Fibroblast of skin of scalp (primary cell): ENCODE results near the gene MAP2K4. TPM values are rescaled to one million over a fixed set of nuclear protein-coding genes. Genes with fewer than 3 reads are reported as not detected.
"Not testable (repeated sequence)": the region's sequence is repeated elsewhere in the genome, so short reads cannot be mapped to it uniquely, and the experiment has no call there.

ENCODE experiments used
- DNase-seq: peaks from one replicate; pipeline ENCODE4 v3.0.0-alpha.2; 2013
- polyA plus RNA-seq, 2 experiments: library from polyadenylated mRNA; unstranded; fragments of 120-200 nt; gene quantifications; one replicate each; pipeline ENCODE4 v1.2.1, GENCODE V29; 2013; ENCODE audit not compliant: insufficient read length in 2 of 2

Gene MAP2K4
- polyA plus RNA-seq (2013, experiment 1 of 2; ENCODE audit: insufficient read length) = 18.4 TPM
- polyA plus RNA-seq (2013, experiment 2 of 2; ENCODE audit: insufficient read length) = 22.7 TPM

DNA sequence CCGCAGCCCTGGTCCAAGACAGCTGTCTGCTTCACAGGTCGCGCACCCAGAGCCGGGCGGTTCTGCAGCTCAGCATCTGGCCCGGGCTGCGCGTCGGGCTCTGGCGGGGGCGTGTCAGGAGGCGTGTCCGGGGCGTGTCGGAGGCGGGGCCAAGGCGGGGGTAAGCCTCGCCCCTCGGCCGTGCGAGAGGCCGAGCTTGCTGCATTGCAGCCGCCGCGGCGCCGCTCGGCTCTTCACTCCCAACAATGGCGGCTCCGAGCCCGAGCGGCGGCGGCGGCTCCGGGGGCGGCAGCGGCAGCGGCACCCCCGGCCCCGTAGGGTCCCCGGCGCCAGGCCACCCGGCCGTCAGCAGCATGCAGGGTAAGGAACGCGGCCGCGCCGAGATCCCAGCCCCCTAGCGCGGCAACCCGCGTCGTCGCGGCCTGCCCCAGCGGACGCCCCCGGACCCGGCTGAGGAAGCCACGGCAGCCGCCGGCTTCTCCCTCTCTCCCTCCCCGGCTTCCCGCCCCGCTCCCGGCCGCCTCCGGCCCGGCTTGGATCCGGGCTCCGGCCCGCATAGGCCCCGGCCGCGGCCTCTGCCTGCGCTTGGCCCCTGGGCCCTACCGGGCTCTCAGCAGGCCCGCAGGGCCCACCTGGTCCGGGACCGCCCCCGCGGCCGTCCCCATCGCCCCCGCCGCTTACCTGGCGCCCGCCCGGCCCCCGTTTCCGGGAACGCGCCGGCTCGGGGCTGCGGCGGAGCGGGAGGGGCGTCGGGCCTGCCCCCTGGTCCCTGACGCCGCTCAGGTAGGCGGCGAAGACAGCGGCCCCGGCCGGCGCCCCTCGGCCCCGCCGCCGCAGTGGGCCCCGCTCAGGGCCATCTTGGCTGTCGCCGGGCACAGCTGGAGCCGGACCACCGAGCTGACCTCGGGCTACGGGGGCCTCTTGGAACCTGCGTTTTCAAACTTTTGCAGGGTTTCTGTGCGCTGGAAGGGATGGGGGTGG is at the start of gene MAP2K4:
Gene MAP2K4, plus strand, starts transcription at position 236 of the 981 bp plus-strand sequence. Its CDS starts 10 bp downstream, at position 246.
- peak; percentile 90 for DNase-seq

- DNase-seq = not testable (repeated sequence)
These were observed 47.9 kb upstream of the MAP2K4 start for GRCh38 chr17:11972741-11973140.

DNA sequence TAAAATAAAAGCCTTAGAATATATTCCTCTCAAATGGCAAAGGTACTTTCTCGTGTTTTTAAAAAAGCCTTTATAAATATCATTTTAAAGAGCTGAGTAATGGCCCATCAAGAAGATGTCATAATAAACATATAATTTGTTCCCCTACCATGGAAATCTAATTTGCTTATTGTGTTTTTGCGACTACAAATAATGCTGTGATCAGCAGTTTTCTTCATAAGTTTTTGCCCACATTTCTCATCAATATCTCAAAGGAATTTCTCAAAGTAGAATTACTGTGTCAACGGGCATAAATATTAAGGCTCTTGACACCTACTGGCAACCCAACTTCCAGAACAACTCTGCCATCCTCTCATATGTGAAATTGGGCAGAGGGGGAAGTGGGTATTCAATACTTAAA is 40.9 kb upstream of the MAP2K4 start:
- no peak for DNase-seq

DNA sequence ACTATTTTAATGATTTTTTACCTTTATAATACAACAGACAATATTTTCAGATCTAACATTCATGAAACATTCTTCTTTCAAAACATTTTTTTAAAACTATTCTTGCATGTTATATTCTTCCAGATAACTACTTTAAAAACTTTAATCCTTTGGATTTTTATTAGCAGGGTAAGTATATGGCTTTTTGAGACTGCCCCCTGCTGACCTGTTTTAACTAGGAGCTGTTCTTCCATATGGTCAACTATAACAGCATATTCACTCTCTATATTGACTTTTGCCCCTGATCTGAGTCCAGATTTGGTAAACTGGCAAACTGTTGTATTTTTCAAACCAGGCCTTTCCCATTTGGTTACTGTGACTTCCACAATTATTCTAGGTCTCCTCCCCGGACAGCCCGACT is 39.9 kb upstream of the MAP2K4 start:
- DNase-seq = no peak

DNA sequence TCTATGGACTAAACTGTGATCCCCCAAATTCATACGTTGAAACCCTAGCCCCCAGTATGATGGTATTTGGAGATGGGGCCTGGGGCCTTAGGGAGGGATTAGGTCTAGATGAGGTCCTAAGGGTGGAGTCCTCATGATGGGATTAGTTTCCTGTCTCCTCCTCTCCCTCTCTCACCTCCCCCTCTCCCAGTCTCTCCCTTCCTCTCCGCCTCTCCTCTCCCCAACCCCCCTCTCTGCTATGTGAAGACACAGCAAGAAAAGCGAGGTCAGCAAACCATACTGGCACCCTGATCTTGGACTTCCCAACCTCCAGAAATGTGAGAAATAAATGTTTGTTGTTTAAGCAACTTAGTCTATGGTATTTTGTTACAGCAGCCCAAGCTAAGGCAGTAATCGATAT is 38.8 kb upstream of the MAP2K4 start:
- DNase-seq = no peak

GRCh38 chr17:11986179-11986941 is 34.3 kb upstream of the MAP2K4 start:
- no peak for DNase-seq

DNA sequence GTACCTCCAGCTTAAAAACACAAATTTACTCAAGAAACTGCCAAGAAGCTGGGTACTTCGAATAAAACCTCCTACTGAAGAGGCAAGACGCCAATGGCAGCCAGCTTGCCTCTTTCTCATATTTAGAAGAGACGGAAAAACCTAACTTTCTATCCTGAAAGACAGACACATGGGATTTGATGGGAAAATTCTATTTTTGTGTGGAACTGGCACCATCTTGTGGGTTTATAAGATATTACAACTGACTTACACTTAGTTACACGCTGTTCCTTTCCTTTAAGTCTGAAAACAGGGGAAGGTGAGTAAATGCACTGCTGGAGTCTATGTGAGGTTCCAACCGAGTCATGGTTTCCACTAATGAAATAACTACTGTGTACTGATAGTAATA is 33.7 kb upstream of the MAP2K4 start:
- DNase-seq = peak; percentile 50

DNA sequence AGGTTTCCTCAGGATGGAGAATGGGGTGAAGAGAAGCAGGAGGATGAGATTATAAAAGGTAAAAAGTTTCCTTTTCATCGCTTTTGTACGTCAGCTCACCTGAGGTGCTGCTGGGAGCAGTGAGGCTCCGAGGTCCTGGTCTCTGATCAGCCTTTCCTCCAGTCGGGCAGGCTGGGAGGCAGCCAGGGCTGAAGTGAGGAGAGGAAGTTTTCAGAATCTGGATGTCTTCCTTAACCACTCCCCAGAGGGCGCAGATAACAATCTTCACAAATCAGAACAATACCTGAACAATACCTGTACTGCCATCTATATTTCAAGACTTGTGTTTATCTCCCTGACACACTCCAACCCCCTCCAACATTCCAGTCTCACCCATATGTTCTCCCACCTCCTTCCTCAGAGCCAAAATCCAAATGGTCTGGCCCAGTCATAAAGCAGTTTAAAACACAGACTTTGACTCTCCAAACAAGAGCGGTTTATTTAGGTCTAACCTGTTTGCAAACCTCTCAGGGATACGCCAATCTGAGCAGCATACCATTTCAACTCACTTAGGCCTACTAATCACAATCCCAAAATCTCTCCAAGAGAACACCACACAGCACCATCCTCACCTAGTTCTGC is 30.2 kb upstream of the MAP2K4 start:
- DNase-seq = no peak

DNA sequence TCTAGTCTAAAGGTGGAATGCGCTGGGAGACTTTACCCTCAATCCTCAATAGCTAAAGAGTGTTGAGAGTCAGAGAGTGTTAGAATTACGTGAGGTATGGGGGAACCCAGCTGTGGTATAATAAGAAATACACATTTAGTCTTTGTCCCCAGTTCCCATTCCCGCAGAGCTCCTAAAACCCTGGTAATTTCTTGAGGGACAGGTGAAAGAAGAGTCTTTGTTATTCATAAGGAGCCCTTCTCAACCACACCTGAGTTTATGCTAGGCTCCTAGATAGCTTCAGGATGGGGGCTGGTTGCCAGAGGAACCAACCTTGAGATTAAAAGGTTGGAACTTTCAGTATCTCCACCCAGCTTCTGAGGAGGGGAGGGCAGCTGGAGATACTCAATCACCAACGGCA is 29.2 kb upstream of the MAP2K4 start:
- no peak for DNase-seq

GRCh38 chr17:11996722-11997146 is 23.9 kb upstream of the MAP2K4 start:
- peak; percentile 44 for DNase-seq

DNA sequence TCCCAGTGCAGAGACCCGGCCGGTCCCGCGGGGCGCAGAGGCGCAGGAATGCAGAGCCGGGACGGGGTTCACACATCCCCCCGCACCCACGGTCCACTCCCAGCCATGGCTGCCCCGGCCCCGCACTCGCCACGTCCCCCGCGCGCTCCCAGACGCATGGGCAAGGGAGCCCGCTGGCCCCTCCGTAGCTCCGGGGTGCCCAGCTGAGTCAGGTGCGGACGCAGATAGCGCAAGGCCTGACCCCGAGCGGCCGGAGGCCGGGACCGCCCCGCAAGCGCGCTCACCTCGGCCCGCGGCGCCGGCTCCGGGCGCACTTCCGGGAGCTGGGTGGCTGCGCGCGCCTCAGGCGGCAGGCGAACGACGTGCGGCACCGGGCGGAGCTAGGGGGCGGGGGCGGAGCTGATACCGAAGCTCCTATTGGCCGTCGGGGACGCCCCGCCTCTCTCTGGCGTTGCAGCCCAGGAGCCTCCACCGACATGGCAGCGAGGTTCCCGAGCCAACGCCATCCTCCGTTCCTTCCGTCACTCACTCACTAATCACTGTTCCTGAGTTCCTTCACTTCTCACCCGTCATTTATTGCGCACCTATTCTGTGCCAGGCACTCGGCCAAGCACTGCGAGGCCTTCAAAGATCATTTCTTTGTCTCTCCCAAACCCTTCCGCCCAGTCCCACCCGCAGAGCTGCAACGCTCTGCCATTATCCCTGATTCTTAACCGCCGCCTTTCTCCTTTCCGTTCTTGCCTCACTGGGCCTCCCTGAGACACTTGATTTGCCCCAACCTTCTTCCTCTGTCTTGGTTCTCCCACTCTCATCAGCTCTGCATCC is 23.3 kb upstream of the MAP2K4 start, which contains the start of gene ZNF18:
Gene ZNF18, minus strand, starts transcription at position 329 of the 825 bp plus-strand sequence. CDS start 4,646 bp downstream, outside the sequence.
- DNase-seq = peak; percentile 94

DNA sequence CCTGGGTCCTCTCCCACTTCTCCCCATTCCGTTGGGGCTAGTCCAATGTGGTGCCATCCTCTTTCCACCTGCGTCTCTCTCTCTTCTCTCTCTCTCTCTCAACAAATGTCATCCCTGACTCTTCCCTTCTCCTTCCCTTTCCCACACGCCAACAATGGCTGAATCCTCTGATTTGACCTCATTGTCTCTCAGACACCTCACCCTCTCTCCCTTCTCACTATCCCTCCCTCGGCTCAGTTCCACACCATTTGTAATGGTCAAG is 22.8 kb upstream of the MAP2K4 start:
- DNase-seq = no peak

DNA sequence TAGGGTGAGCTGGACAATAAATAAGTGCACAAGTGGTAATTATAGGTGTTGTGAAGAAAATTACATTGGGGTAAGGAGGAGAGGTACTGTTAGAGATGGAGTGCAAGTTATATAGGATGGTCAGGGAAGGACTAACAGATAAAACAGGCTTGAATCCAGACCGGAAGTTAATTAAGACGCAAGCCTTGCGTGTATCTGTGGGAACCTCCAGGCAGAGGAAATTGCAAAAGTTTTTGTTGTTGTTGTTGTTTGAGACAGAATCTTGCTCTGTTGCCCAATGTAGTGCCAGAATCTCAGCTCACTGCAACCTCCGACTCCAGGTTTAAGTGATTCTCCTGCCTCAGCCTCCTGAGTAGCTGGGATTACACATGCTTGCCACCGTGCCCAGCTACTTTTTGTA is 21.0 kb upstream of the MAP2K4 start:
- no peak for DNase-seq

DNA sequence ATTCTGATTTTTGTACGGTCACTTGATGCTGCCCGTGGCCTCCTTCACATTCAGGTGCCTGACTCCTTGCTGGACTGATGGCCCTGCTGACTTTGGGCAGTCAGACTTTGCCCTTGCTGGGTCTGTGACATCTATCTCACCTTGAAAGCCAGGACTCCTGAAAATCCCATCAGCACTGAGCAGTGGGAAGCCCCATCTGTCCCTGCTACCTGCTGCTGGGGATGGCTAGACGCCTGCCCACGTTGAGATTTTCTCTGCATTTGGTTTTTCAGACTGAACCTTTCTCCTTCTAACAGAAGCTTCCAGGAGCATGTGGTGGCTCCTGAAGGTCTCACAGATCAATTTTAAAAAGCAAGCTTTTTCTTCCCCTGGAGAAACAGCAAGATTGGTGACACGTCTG is 13.2 kb upstream of the MAP2K4 start:
- no peak for DNase-seq

DNA sequence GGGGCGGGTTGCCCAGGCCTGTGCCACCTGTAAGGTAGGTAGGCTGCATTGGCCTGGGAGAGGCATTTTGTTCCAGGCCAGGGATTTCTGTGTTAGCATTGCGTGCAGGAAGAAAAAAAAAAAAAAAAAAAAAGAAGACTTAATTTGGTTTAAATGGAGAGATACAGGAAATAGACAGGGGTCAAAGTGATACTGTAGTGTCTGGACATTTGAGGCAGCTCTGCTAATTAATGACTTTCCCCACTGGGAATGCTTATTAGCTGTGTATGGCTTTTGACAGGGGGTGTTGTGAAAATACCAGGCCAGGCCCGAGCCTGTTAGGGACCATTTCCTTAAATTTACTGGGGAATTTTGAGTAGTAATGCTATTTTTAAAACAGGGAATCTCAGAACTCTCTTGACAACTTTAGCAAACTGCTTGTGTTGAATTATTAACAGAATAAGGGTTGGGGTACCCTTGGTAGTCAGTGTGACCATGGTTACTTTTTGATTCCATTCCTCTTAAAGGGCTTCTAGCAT is 1.0 kb downstream of the MAP2K4 start:
- no peak for DNase-seq

GRCh38 chr17:12022310-12022709 is 1.6 kb downstream of the MAP2K4 start:
- no peak for DNase-seq

DNA sequence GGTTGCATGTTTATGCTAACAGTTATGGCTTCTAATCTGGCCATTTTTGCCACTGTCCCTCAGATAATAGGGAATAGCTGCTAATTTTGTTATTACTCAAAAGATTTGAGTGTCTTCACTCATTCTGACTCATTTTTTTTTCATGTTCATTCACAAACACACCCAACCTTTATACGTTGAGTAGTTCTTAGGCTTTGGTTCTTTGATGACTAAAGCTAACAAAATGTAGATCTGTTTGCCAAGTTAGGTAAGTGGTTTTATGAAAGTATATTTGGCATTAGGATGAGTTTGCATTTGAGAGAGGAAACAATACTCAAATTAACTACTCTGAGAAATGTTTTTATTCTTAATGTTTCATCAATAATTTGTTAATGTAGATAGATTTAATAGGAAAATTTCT is 3.6 kb downstream of the MAP2K4 start:
- DNase-seq = peak; percentile 15

DNA sequence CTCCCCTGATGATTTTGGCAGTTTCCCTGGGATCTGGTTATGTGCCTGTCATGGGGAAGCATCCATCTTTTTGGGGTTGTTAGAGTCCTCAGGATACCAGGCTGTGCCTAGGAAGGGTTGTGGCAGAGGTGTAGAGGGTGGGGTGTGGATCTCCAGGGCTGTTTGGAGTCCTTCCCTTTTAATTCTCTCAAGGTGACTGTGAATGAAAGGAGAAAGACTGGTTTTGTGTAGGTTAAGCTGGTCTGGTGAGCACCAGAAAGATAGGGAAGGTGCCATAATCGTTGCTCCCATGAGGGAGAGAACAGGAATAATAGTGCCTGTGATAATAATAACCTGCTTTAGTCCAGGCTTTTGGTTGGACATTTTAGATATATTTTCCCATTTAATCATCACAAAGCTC is 7.0 kb downstream of the MAP2K4 start:
- DNase-seq = no peak

DNA sequence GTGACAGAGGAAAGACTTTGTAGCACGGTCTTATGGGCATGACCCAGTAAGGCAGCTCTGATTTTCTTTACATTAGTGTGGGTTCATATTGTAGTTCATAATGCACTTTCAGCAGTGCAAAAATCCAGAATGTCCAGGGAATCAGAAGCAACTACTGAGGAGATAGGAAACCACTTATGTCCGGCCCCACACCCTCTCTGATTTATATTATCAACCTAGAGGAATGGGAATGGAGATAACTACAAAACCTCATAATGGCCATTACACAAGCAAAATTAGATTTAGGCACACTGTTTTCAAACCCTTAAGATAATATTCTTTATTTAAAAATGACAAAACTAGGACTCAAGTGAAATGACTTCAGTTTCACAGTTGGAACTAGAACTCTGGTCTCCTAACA is 7.9 kb downstream of the MAP2K4 start:
- no peak for DNase-seq

DNA sequence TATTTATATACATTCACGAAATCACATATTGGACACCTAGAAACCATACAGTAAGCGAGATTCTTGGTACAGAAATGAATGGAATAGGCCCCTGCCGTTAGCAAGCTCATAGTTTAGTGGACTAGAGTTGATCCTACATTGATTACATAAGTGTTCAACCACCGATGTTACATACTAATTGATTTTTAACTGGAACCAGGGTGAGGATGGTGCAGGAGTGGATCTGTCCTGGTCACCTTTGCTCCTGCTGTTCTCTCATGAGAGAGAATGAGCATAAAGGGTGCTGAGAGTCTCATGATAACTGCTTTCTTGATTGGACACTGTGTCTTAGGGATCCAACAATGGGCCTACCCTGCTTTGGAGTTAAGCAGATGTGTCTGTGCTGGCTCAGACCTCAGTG is 13.9 kb downstream of the MAP2K4 start:
- no peak for DNase-seq

- no peak for DNase-seq
These were observed 15.0 kb downstream of the MAP2K4 start for GRCh38 chr17:12035673-12036072.

GRCh38 chr17:12037970-12038369 is 17.3 kb downstream of the MAP2K4 start:
- DNase-seq = no peak
